HG03460 (cell line): Measurements from ENCODE around the gene PIK3R1.

Source experiments
- ATAC-seq: cut with Tn5 transposase; IDR thresholded peaks from one replicate; pipeline ENCODE4 v1.9.1; 2021; ENCODE audit not compliant: unreplicated experiment

PIK3R1 gene

DNA sequence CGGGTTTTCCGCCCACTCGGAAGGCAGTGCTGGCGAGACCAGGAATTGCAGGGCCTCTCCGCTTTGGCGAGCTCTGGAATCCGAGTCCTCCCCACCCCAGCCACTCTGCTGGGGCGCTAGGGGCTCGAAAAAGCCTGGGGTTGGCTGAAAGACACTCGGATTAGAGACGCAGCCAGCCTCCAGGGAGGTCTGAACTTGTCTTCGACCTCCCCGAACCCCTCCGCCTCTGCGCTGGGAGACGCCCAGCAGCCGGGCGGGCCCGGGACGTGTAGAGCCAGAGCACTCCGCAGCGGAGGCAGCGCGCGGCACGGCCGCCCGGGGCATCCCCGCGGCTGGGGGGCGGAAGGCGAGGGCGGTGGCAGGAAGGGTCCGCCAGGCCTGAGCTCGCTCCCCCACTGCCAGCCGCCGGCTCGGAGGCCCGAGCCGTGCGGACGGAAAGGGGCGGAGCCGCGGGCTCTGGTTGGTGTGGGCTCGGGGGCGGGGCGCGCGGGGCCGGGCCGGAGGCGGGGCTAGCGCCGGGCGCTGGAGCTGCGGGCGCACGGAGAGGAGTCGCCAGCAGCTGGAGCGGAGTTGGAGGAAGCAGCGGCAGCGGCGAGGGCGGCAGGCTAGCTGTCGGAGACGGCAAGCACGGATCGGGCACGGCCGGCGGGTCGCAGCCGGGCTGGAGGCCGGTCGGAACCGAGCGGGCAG lies at the start of gene PIK3R1:
Gene PIK3R1 (plus strand): TSS at position 549 of the 690 bp plus-strand sequence. CDS start 10,920 bp downstream, outside the sequence.
- peak; percentile 70 for ATAC-seq

DNA sequence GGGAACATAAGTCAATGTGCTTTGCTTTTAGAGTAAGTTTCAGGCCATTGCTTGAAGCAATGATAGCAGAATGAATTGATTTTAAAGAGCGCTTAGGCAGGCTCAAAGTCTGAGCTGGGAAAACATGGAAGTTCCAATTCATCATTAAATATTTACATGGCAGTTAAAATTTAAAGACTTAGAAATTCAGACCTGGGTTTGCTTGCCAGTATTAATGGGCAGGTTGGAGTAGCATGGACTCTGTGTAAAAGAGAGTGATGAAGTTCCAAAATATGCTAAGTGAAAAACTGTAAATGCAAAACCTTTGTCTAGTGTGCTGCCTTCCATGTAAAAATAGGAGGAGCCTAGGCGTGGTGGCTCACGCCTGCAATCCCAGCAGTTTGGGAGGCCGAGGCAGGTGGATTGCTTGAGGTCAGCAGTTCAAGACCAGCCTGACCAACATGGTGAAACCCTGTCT lies 48.3 kb upstream of the PIK3R1 start:
- ATAC-seq: no peak

DNA sequence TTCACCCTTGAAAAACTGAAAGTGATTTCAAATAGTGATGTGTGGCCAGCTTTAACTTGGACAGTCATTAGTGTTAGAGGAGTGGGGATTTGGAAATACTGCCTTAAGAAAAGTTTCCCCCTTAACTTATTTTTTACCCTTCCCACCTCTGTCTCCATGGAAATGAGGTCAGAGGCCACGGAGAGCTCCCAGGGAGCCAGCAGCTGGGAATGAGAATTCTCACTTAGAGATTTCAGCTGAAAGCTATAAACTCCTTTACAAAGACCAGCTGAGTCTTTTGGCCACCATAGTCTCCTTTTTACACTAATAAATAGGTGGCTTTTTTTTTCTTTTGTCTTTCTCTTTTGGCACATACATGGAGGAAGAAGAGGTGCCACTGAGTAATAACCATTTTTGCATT lies 45.7 kb upstream of the PIK3R1 start:
- ATAC-seq: no peak

DNA sequence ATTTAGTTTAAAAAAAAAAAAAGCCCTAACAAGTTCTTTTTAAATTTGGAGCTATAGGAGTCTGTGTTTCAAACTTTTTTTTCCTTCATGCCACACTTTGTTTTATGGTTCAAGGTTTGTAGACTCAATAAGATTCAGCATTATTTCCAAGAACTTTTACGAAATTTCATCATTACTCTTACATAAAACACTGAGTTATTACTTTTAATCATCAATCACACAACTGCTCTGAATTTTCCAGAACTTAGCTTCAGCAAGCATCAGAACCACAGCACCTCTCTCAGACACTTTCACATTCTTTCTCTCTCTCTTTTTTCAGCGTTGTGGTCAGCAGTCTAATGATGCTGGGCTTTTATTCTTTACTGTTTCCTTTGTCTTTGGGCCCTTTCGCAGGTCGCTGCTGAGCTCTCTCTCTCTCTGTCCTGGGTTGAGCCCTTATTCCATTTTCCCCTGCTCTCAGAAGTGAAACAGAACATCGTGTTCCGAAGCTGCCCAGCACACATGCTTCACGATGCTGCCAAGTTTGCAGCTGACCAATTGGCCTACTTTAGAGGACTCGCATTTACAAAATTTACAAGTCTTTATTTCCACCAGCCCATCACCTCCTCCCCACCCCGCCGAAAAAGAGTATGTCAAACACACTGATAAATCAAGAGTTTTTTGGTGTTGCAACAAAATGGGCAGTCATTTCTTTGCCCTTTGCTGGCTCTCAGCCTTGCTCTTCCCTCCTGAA lies 44.6 kb upstream of the PIK3R1 start:
- no peak for ATAC-seq

DNA sequence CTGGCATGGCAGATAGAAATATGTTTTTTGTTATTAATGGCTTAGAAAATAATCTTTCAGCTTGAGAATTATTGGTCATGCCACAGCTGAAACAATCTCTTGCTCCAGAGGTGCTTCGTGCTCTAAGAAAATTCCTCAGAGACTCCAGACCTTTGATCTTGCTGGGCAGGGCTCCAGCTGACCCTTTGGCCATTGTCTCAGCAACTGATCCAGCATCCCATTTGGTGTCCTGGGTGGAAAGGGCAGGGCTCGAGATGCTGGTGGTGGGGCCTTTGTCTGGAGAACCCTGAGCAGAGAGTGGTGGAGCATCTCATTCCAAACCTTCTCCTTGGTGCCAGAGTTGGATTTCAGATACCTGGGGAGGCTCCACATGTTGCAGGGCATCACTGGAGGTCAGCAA lies 43.2 kb upstream of the PIK3R1 start:
- no peak for ATAC-seq

DNA sequence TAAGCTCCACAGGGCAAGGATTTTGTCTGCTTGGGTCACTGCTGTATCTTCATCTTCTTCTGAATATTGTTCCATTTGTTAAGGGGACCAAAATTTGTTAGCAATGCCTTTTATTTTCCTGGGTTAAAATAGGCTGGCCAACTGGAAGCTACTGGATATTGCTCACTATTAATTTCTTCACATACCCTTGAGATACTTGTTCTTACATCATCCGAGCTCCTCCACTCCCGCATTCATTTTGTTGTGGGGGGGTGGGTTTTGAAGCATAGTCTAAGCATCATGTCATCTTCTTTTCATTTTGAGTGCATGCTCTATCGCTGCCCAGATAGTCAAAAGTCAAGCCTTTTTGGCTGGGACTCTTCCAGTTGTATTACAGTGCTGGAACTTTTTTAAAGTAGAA lies 42.5 kb upstream of the PIK3R1 start:
- ATAC-seq: no peak

DNA sequence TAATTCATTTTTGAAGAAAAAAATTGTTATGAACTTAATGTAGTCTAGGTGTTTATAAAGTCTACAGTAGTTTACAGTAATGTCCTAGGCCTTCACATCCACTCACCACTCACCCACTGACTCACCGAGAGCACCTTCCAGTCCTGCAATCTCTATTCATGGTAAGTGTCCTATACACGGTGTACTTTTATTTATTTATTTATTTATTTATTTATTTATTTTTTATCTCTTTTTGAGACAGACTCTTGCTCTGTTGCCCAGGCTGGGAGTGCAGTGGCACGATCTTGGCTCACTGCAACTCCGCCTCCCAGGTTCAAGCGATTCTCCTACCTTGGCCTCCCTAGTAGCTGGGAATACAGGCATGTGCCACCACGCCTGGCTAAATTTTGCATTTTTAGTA lies 39.3 kb upstream of the PIK3R1 start:
- no peak for ATAC-seq

DNA sequence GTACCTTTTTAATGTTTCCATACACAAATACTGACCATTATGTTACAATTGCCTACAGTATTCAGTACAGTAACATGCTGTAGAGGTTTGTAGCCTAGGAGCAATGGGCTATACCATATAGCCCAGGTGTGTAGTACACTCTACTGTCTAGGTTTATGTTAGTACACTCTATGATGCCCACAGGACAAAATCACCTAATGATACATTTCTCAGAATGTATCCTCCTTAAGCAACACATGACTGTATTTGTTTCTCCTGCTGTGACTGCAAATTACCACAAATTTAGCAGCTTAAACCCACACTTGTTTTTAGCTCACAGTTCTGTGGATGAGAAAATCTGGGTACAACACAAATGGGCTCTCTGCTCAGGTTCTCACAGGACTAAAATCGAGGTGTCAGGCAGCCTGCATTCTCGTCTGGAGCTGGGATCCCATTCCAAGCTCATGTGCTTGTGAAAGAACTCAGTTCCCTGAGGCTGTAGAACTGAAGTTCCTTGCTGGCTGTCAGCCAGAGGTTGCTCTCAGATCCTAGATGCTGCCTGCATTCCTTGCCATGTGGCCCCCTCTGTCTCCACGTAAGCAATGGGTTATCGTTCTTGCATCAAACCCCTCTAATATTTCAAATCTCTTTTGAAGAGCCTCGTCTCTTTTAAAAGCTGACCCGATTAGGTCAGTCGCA lies 38.6 kb upstream of the PIK3R1 start:
- no peak for ATAC-seq

DNA sequence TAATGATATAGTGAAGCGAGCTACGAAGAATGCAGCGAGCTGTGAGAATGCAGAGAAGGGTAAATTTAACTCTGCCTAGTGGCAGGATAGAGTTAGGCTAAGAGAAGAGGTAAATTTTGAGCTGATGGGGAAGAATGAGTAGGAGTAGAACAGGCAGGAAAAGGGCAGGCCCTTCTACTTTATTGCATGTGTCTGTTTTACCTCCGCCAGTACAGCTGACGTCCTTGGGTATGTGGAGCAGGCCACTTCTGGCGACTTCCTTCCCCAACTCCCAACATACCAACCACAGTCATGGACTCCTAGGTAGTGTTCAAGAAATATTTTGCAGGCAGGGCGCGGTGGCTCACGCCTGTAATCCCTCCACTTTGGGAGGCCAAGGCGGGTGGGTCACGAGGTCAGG lies 37.9 kb upstream of the PIK3R1 start:
- no peak for ATAC-seq

DNA sequence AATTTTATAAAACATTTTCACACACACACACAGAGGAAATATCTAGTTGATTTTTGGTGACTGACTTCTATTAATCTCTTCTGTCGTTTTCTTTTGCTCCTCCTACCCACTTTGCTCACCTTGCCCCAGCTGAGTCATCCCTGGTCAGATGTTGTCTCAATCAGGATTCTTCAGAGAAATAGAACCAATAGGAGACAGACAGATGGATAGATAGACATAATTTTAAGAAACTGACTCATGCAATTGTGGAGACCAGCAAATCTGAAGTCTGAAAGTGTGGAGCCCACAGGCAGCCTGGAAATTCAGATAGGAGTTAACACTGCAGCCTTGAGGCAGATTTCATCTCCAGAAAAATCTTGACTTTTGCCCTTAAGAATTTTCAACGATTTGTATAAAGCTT lies 37.0 kb upstream of the PIK3R1 start:
- ATAC-seq: no peak

DNA sequence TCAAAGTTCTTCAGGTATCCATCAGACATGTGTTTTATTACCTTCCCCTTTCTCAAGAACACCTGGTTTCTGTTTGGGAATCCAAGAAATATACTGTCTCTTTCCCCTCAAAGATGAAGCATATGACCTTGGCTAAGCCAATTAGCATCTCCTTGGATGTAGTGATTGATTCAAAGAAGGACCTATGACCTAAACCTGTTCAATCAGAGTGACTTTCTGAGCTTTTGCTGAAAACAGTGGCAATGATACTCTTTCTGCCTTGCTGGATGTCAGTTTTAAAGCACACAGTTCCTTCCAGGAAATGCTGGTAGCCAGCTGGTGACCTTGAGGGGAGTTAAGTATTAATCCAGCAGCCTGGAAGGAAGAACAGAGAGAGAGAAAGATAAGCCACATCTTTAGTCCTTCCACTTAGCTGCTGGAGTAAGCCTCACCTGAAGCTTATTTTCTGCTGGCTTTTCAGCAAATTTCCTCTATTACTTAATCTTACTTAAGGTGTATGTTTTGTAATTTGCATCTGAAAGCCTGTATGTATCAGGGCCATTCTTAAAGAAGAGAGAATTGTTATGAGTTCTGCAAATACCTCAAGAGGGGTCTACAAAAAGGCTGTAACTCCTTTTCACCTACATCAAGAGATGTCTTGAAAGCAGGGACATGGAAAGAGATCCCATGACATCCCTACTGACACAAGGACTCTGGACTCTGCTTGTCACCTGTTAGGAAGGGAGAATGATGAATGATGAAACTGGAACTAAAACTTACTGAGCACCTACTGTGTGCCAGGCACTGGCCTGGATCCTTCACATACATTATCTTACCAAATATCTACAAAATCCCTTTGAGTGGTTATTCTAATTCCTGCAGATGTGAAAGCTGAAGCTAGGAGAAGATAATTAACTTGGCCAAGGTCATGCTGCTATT lies 35.2 kb upstream of the PIK3R1 start:
- no peak for ATAC-seq

DNA sequence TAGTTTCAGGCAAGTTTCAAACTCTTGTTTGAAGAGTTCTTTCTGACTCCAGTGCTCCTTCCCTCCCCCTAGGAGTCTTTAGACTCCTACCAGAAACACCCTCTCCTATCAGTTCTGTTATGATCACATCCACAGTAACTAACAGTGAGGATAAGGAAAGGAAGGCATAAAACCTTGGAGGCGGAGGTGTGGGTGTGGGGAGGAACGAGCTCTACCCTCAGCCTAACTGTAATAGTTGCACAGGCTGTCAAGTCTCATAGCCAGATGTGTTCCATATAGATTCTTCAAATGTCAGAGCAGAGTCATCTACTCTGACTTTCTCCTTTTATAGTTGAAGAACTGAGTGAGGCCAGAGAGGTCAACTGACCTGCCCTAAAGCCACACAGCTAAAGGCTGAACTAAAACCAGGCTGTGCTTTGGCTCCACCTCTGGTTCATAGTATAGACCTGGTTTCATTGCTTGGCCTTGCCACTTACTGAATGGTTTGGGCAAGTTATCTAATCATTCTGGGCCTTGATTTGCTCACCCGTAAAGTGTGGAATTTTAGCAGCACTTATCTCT lies 34.4 kb upstream of the PIK3R1 start:
- no peak for ATAC-seq

DNA sequence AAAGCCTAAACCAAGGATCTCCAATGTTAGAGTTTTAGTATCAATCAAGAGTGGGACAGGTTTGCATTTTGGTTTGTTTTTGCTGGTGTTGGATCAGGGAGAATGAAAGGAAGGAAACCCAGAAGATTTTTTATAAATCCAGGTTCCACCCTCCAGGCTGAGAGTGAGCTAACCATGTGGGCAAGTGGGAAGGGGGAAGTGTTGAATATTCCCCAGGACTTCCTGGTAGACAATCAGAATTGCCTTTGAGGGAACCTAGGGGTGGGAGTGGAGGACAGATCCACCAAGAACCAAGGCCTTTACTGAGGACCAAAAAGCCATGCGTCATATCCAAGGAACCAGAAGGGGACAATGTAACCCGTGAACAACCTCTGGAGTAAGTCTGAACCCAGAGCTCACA lies 33.5 kb upstream of the PIK3R1 start:
- no peak for ATAC-seq

DNA sequence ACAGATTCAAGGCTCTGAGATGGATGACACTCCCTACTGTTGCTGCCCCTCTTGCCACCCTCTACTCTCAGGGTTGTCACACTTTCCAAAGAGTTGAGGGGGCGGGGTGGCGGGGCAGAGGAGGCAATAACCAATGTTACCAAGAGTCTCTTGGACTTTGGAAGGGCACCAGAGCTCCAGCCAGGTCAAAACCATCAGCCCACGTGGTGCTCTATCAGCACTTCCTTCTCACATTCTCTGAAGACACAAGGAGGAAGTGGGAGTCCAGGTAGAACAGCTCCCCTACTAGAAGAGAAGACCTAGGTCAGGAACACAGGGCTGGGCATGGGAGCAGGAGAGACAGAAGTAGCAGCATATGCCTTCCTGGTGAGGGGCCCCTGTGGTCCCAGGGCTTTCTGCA lies 33.0 kb upstream of the PIK3R1 start:
- no peak for ATAC-seq

DNA sequence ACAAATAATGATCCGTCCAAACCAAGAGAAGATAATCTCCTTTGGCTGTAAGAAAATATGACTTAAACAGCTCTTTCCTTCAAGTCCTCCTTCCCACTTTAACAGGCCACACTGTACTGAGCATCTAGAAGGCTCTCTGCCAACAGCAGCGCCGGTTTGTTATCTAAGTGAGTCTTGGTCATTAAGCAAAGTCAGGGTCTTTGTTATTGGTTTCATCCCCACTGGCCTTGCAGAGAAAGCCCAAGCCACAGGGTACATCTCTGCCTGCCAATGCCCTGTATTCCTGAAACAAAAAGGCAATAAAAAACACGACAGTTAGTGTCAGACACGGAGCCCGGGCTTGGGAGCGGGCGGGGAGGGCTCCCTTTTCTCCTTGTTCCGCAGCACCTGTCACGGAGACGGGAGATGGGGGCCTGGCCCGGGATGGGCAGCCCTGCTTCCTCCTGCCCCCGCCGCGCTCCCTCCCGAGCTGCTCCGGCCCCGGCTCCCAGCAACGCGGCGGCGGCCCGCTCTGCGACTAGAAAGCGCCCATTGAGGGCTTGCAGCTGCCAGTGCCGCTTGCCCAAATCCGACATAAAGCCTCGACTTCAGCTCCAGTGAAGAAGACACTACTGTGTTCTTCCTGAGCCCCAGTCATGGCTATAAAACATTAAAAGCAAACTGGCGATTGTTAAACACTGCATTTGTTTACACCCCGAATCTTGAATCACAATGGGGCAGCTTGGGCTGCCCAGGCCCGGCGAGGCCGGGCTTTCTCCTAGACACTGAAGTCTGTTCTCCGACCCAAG lies 28.1 kb upstream of the PIK3R1 start:
- no peak for ATAC-seq

DNA sequence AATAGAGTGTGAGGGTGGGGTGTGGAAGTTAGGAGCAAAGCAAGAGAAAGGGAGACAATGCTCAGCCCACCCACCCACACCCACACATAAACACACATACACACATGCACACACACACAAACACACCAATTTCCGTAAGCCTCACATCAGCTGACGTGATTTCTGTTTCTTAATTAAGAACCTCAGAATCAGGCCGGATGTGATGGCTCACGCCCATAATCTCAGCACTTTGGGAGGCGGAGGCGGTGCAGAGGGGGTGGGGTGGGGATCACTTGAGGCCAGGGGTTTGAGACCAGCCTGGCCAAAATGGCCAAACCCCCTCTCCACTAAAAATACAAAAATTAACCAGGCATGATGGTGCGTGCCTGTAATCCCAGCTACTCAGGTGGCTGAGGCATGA lies 26.4 kb upstream of the PIK3R1 start:
- no peak for ATAC-seq

DNA sequence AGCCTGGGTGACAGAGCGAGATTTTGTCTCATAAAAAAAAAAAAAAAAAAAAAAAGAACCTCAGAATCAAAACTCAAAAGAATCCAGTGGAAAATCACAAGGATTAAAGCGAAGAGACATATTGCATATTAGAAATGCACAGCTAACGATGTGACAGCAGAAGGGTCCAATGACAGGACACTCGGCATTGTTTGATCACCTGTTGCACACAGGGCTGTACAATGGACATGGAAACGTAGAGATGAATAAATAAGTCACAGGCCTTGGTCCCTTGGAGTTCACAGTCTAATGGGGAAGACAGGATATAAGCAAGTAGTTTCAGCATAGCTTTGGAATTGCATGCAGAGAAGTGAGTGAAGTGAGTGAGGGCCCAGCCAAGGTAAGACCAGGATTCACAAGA lies 25.9 kb upstream of the PIK3R1 start:
- ATAC-seq: no peak

DNA sequence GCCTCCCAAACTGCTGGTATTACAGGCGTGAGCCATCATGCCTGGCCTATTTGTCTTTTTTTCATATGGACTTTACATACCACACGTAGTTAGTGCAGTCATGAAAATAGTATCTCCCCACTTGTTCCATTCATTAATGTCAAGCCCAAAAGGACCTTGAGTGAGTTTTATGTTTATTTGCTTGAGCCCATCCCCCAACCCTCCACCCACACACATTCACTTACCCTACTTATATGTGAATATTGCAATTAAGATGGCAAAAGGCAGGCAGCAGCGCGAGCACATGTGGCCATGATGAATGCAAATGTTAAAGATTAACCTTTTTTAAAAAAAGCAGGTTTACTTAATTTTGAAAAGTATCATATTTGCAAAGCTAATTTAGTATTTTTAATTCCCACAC lies 24.9 kb upstream of the PIK3R1 start:
- no peak for ATAC-seq

DNA sequence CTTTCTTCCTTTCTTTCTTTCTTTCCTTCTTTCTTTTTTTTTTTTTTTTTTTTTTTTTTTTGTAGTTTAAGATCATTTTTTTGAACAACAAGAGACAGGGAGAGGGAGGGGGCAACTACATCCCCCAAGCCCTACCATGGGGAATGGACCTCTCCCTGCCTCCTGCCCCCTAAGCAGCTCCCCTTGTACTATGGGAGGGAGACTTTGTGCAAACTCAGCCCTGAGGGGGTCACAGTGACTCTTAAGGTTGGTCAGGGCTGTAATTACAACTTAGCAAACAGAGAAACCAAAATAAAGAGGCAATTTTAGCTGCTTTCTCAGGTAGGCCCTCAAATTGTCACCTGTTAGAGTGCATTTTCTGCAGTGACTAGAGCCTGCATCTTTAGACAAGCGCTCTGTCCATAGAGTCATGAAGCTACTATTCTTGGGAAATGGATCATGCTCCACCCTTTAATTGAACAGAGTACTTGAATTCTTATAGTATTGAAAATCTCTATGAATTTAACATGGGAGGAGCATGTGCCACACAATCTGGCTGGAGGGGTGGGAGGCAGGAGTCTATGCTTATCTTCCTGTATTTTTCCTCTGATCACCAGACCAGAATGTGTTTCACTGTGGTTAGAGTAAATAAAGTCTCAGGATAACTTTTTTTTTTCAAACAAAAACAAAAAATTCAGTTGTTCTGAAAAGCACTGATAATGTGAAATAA lies 24.3 kb upstream of the PIK3R1 start:
- ATAC-seq: no peak
